Measurements from ENCODE around the gene APCDD1. TPM values are rescaled to one million over a fixed set of nuclear protein-coding genes. Genes with fewer than 3 reads are reported as not detected.
"Not testable (repeated sequence)": the region's sequence is repeated elsewhere in the genome, so short reads cannot be mapped to it uniquely, and the experiment has no call there.

Gene APCDD1
- total RNA-seq, 1 donor from 2014 or later, result 171 TPM

DNA sequence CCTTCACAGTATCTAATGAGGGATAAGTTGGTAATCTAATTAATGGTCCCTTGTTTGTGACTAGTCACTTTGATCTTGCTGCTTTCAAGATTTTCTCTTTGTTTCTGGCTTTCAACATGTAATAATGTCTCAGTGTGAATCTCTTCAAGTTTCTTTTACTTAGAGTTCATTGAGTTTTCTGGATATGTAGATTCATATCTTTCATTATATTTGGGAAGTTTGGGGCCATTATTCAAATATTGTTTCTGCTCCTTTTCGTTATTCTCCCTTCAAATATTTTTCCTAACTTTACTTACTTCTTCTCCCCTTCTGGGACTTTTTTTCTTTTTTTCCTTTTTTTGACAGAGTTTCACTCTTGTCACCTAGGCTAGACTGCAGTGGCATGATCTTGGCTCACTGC, 50.3 kb downstream of the APCDD1 start:
- no peaks in the 10 kb centered on the region for H3K4me1 Mint-ChIP-seq (ENCODE audit: low read depth, unreplicated experiment)
- peaks cover 20% of the 10 kb centered on the region for H3K36me3 Mint-ChIP-seq (ENCODE audit: unreplicated experiment)
- no peak for DNase-seq
- peaks cover 6% of the 10 kb centered on the region for H3K9me3 Mint-ChIP-seq (ENCODE audit: unreplicated experiment)
- no peak overlapping the region for H3K27ac Mint-ChIP-seq (ENCODE audit: unreplicated experiment)
- peaks cover 2% of the 10 kb centered on the region for H3K27me3 Mint-ChIP-seq (ENCODE audit: unreplicated experiment)
- TF ChIP-seq, protein P1, sequence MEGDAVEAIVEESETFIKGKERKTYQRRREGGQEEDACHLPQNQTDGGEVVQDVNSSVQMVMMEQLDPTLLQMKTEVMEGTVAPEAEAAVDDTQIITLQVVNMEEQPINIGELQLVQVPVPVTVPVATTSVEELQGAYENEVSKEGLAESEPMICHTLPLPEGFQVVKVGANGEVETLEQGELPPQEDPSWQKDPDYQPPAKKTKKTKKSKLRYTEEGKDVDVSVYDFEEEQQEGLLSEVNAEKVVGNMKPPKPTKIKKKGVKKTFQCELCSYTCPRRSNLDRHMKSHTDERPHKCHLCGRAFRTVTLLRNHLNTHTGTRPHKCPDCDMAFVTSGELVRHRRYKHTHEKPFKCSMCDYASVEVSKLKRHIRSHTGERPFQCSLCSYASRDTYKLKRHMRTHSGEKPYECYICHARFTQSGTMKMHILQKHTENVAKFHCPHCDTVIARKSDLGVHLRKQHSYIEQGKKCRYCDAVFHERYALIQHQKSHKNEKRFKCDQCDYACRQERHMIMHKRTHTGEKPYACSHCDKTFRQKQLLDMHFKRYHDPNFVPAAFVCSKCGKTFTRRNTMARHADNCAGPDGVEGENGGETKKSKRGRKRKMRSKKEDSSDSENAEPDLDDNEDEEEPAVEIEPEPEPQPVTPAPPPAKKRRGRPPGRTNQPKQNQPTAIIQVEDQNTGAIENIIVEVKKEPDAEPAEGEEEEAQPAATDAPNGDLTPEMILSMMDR (IDR thresholded peaks at IDR 0.05; ENCODE audit: partially characterized antibody, unreplicated experiment), result no peak
- no peak overlapping the region for H3K4me3 Mint-ChIP-seq (ENCODE audit: unreplicated experiment)

DNA sequence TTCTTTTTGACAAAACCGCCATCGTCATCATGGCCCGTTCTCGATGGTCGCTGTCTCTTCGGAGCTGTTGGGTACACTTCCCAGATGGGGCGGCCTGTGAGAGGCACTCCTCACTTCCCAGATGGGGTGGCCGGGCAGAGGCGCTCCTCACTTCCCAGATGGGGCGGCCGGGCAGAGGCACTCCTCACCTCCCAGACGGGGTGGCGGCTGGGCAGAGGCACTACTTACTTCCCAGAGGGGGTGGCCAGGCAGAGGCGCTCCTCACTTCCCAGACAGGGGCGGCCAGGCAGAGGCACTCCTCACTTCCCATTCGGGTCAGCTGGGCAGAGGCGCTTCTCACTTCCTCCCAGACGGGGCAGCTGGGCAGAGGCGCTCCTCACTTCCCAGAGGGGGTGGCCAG, 51.5 kb downstream of the APCDD1 start:
- not testable (repeated sequence) for H3K27me3 Mint-ChIP-seq (ENCODE audit: unreplicated experiment); DNase-seq; H3K4me3 Mint-ChIP-seq (ENCODE audit: unreplicated experiment); H3K9me3 Mint-ChIP-seq (ENCODE audit: unreplicated experiment); H3K4me1 Mint-ChIP-seq (ENCODE audit: low read depth, unreplicated experiment); H3K27ac Mint-ChIP-seq (ENCODE audit: unreplicated experiment)
- peaks cover 24% of the 10 kb centered on the region for H3K36me3 Mint-ChIP-seq (ENCODE audit: unreplicated experiment)

DNA sequence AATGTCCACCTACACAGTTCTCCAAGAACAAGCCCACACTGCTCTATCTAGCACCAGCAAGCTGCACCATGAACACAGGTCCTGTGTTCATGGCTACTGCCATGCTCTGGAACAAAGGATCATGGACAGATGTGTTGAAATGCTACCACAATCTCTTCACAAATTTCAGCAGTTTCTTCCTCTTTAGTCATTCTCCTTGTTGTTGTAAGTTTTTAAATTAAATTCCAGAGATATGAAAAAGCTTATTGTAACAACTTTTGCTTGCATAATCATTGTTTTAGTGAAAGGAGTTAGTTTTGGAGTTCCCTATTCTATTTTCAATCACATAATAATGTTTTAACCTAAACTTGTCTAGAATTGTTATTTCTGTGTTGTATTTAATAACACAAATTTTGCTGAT, 54.2 kb downstream of the APCDD1 start:
- TF ChIP-seq, protein P1 (IDR thresholded peaks at IDR 0.05; ENCODE audit: partially characterized antibody, unreplicated experiment), result no peak
- peaks cover 26% of the 10 kb centered on the region for H3K36me3 Mint-ChIP-seq (ENCODE audit: unreplicated experiment)
- peaks cover 2% of the 10 kb centered on the region for H3K27me3 Mint-ChIP-seq (ENCODE audit: unreplicated experiment)
- H3K4me3 Mint-ChIP-seq (ENCODE audit: unreplicated experiment), result no peak overlapping the region
- DNase-seq, result no peak
- no peak overlapping the region for H3K27ac Mint-ChIP-seq (ENCODE audit: unreplicated experiment)
- peaks cover 1% of the 10 kb centered on the region for H3K4me1 Mint-ChIP-seq (ENCODE audit: low read depth, unreplicated experiment)
- peaks cover 9% of the 10 kb centered on the region for H3K9me3 Mint-ChIP-seq (ENCODE audit: unreplicated experiment)

DNA sequence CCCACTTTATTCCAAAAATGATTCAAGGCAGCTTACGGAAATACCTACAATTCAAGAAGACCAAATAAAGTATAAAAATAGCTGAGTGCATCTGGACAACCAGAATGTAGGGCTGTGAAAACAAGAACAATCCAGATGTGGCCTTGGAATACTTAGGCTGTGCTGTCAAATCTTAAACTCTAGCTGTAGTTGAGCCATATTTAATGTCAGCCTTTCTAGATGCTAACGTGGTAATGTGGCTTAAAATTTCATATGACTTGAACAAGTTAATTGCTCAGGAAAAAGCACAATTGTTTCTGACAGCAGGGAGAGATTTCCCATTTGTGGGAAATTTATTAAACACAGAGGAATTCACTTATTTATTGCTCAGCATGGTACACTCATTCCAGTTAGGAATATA, 56.8 kb downstream of the APCDD1 start:
- TF ChIP-seq, protein P1 (IDR thresholded peaks at IDR 0.05; ENCODE audit: partially characterized antibody, unreplicated experiment), result no peak
- peaks cover 7% of the 10 kb centered on the region for H3K9me3 Mint-ChIP-seq (ENCODE audit: unreplicated experiment)
- H3K36me3 Mint-ChIP-seq (ENCODE audit: unreplicated experiment), result peaks cover 24% of the 10 kb centered on the region
- H3K27ac Mint-ChIP-seq (ENCODE audit: unreplicated experiment), result no peak overlapping the region
- DNase-seq, result no peak
- peaks cover 2% of the 10 kb centered on the region for H3K27me3 Mint-ChIP-seq (ENCODE audit: unreplicated experiment)
- no peak overlapping the region for H3K4me3 Mint-ChIP-seq (ENCODE audit: unreplicated experiment)
- H3K4me1 Mint-ChIP-seq (ENCODE audit: low read depth, unreplicated experiment), result peaks cover 4% of the 10 kb centered on the region

DNA sequence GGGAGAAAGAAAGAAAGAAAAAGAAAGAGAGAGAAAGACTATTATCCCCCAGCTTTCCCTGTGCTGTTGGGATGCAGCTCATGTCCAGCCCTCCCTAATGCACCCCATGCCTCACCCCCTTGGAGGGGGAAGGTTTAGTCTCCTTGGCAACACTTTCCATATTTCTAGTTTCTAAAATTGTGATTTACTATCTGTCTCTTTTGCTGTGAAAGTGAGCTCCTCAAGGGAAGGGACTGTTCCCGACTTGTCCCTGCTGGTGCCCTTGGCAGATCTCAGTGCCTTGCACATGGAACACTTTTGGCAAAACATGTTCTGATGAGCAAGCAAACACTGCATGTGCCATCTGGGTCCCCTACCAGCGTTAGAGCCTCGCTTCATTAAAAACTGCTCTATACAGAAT, 59.6 kb downstream of the APCDD1 start:
- Mint-ChIP-seq H3K27ac (ENCODE audit: unreplicated experiment) (no peak overlapping the region), H3K9me3 (ENCODE audit: unreplicated experiment) (peaks cover 9% of the 10 kb centered on the region), H3K4me3 (ENCODE audit: unreplicated experiment) (no peak overlapping the region), H3K27me3 (ENCODE audit: unreplicated experiment) (peaks cover 6% of the 10 kb centered on the region), H3K36me3 (ENCODE audit: unreplicated experiment) (peaks cover 10% of the 10 kb centered on the region), H3K4me1 (ENCODE audit: low read depth, unreplicated experiment) (peaks cover 13% of the 10 kb centered on the region)
- DNase-seq, result no peak
- TF ChIP-seq, protein P1 (IDR thresholded peaks at IDR 0.05; ENCODE audit: partially characterized antibody, unreplicated experiment), result no peak

DNA sequence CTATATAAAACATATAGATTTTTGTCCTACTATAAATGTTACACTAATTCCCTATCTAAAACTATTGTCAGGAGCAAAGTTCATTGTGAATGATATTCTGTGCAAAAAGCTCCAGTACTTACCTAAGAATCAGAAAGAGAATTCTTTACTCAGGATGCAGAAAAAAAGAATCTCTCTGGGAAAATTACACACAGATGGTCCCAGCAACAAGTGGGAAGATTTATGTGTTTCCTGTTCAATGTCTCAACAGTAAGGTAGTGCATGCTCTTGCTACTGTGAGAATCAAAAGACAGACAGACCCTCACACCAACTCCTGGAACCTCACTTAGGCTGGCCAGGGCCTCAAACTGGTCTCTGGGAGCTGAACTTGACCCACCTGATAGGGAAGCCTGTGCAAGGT, 60.2 kb downstream of the APCDD1 start:
- Mint-ChIP-seq H3K36me3 (ENCODE audit: unreplicated experiment) (peaks cover 10% of the 10 kb centered on the region), H3K27ac (ENCODE audit: unreplicated experiment) (no peak overlapping the region), H3K4me3 (ENCODE audit: unreplicated experiment) (no peak overlapping the region), H3K27me3 (ENCODE audit: unreplicated experiment) (peaks cover 7% of the 10 kb centered on the region), H3K4me1 (ENCODE audit: low read depth, unreplicated experiment) (peaks cover 13% of the 10 kb centered on the region), H3K9me3 (ENCODE audit: unreplicated experiment) (peaks cover 9% of the 10 kb centered on the region)
- TF ChIP-seq, protein P1 (IDR thresholded peaks at IDR 0.05; ENCODE audit: partially characterized antibody, unreplicated experiment), result no peak
- DNase-seq, result no peak
